Heart left ventricle (tissue), 16 donors: ENCODE results near the gene FXYD3. TPM values are rescaled to one million over a fixed set of nuclear protein-coding genes. Genes with fewer than 3 reads are reported as not detected.

Experiments used
- ATAC-seq, 4 donors: fragments of 200-7000 bp; cut with Tn5 transposase; one replicate each; pipeline ENCODE4 v1.9.1; 2020 to 2022; ENCODE audit warnings: moderate library complexity in 4 of 4, mild to moderate bottlenecking in 3 of 4, moderate number of reproducible peaks in 1 of 4
- DNase-seq, 5 donors: peaks; one replicate each; pipeline ENCODE4 v3.0.0-alpha.2; 2020
- H3K27ac ChIP-seq, 12 donors: fragments of 200-600 bp; sonication (generic) in 4 of 12; one replicate each; pipeline versions ENCODE4 v1.5.0 to v1.8.0; 2016 to 2022; ENCODE audit warnings: mild to moderate bottlenecking in 2 of 12
- H3K27me3 ChIP-seq, 9 donors: fragments of 200-600 bp; sonication (generic) in 2 of 9; one replicate each; pipeline versions ENCODE4 v1.5.1 to v1.8.0; 2016 to 2022; ENCODE audit warnings: mild to moderate bottlenecking in 3 of 9
- H3K36me3 ChIP-seq, 9 donors: fragments of 200-600 bp; sonication (generic) in 2 of 9; one replicate each; pipeline versions ENCODE4 v1.5.0 to v1.8.0; 2018 to 2022; ENCODE audit warnings: mild to moderate bottlenecking in 2 of 9
- H3K4me1 ChIP-seq, 12 donors: fragments of 200-600 bp; sonication (generic) in 4 of 12; one replicate each; pipeline versions ENCODE4 v1.5.0 to v1.8.0; 2016 to 2022; ENCODE audit warnings: mild to moderate bottlenecking in 3 of 12
- H3K4me3 ChIP-seq, 12 donors: fragments of 200-600 bp; sonication (generic) in 4 of 12; one replicate each; pipeline versions ENCODE4 v1.5.0 to v1.8.0; 2017 to 2022; ENCODE audit warnings: mild to moderate bottlenecking in 9 of 12, moderate library complexity in 4 of 12
- H3K9me3 ChIP-seq, 12 donors: fragments of 200-600 bp; sonication (generic) in 4 of 12; one replicate each; pipeline versions ENCODE4 v1.5.0 to v1.8.0; 2016 to 2022; ENCODE audit warnings: mild to moderate bottlenecking in 1 of 12
- CTCF ChIP-seq, 12 donors: fragments of 200-600 bp; sonication (generic) in 4 of 12; IDR thresholded peaks; one replicate each; pipeline versions ENCODE4 v1.5.0 to v1.8.0; 2018 to 2022; ENCODE audit warnings: antibody characterized with exemption in 12 of 12, mild to moderate bottlenecking in 5 of 12
- POLR2A ChIP-seq, 2 donors: fragments of 450-650 bp; IDR thresholded peaks; one replicate each; pipeline ENCODE4 v1.6.1; 2017; ENCODE audit warnings: antibody characterized with exemption in 2 of 2, mild to moderate bottlenecking in 2 of 2, moderate library complexity in 2 of 2
- WGBS, 4 donors: extraction: QIAGEN DNeasy Blood & Tissue Kit in 2 of 4; methylation state at CpG; one replicate each; pipeline versions ENCODE4 v1.1.5 to v1.1.7; 2013 to 2018; 5-methylcytosine and 5-hydroxymethylcytosine counted together
- intact Hi-C, 10 donors: fragments of 100-400 bp; cut with DNase I; formaldehyde crosslinking; loops; one replicate each; pipeline versions ENCODE4 v1.11.1 to v1.14.2; 2022
- polyA plus RNA-seq, 2 donors: library from polyadenylated mRNA; stranded (reverse); fragments of 200-250 nt; gene quantifications; one replicate each; pipeline ENCODE4 v1.2.3, GENCODE V29; 2013
- total RNA-seq, 9 donors: library from RNA; depleted of rRNA in 2 of 9; stranded (reverse); fragments of >200 nt in 2 of 9; fragmentation: NEBNext Ultra II Directional in 3 of 9; extraction: Animal tissue kit (Norgen Biotek cat#: 25700) in 3 of 9; gene quantifications; one replicate each; pipeline versions ENCODE4 v1.1.0 to v1.2.4, GENCODE V29; 2016 to 2023
- donor health status: ischemic (EF 13 %, LVEDD 7.1; RV severe dilation, severe dysfunction).
- donor health status: healthy with polysubstance abuse.
- donor health status: DM: no; HTN: yes; CAD: no.
- donor health status: DM: no; HTN: no; CAD: no.
- donor health status: ischemic (EF 25% LVEDD 6.9; RV normal size, moderate dysfunction).
- donor health status: ischemic (EF 25% LVEDD 5.7; RV mildly dilated, moderate dysfunction).
- donor health status: healthy.
- donor health status: DM: yes; HTN: yes; CAD: no.
- donor health status: ischemic (EF 35%, LVEDD 5.7; RV mildly dilated, moderate dysfunction).
- donor health status: nonischemic (EF 11% LVEDD 7.7; RV severe dilation, severe dysfunction).
- donor health status: DM: yes; HTN: yes; CAD: no.
- donor health status: PGD.
- donor health status: ischemic (EF 29% LVEDD 5.4; RV normal size, mild dysfunction).
- donor health status: nonischemic (EF 23%, LVEDD 6.1; RV moderate dilation, normal function).

Gene FXYD3
- total and polyA plus RNA-seq, 11 donors = 0.37 to 2.5 (median 0.93) TPM; not detected in 3

- intact Hi-C loops = no loop called here
- WGBS, 4 donors = 72 to 87% (median 82%) methylated on average over 5 to 8 of the region's 8 CpGs
Observed at GRCh38 chr19:35073941-35074340, 41.7 kb upstream of the FXYD3 start.

GRCh38 chr19:35074426-35075201, 41.0 kb upstream of the FXYD3 start:
- WGBS, 4 donors = 81 to 89% (median 87%) methylated on average over 19 to 21 of the region's 21 CpGs
- ATAC-seq (no peak), DNase-seq (peak in 1 of 5 donors; percentile 33)
- Histone ChIP-seq H3K4me1 (no peaks in the 10 kb centered on the region), H3K27me3 (no peaks in the 10 kb centered on the region), H3K27ac (no peak overlapping the region), H3K9me3 (peaks cover 0 to 12% (median 6%) of the 10 kb centered on the region in 12 donors), H3K36me3 (no peaks in the 10 kb centered on the region), H3K4me3 (no peak overlapping the region)
- intact Hi-C loops = no loop called here
- TF ChIP-seq CTCF (IDR thresholded peaks at IDR 0.05) (no peak), POLR2A (IDR thresholded peaks at IDR 0.05) (no peak)

More at GRCh38 chr19:35073941-35074340, 41.7 kb upstream of the FXYD3 start:
- no peak overlapping the region for H3K4me3 ChIP-seq
- H3K9me3 ChIP-seq = peaks cover 0 to 12% (median 6%) of the 10 kb centered on the region in 12 donors
- ATAC-seq (no peak), DNase-seq (peak in 1 of 5 donors; percentile 51)
- no peak for TF ChIP-seq POLR2A (IDR thresholded peaks at IDR 0.05)
- no peak for TF ChIP-seq CTCF (IDR thresholded peaks at IDR 0.05)
- no peaks in the 10 kb centered on the region for H3K36me3 ChIP-seq
- H3K27me3 ChIP-seq = no peaks in the 10 kb centered on the region
- no peak overlapping the region for H3K27ac ChIP-seq
- no peaks in the 10 kb centered on the region for H3K4me1 ChIP-seq

- H3K27ac ChIP-seq = no peak overlapping the region
- H3K4me1 ChIP-seq = no peaks in the 10 kb centered on the region
- no peak for TF ChIP-seq CTCF (IDR thresholded peaks at IDR 0.05)
- intact Hi-C loops = no loop called here
- no peak for ATAC-seq
- H3K9me3 ChIP-seq = peaks cover 0 to 7% (median 4%) of the 10 kb centered on the region in 12 donors
- no peaks in the 10 kb centered on the region for H3K27me3 ChIP-seq
- DNase-seq = no peak
- H3K4me3 ChIP-seq = no peak overlapping the region
- no peaks in the 10 kb centered on the region for H3K36me3 ChIP-seq
- WGBS, 4 donors = 85 to 90% (median 86%) methylated on average over 19 to 21 of the region's 21 CpGs
Observed at GRCh38 chr19:35075202-35076025, 40.2 kb upstream of the FXYD3 start.

GRCh38 chr19:35076026-35076370, 39.6 kb upstream of the FXYD3 start:
- H3K4me1 ChIP-seq = no peaks in the 10 kb centered on the region
- 67 to 91% (median 81%) methylated on average over 2 to 6 of the region's 6 CpGs for WGBS, 4 donors
- H3K4me3 ChIP-seq = no peak overlapping the region
- DNase-seq = no peak
- TF ChIP-seq CTCF (IDR thresholded peaks at IDR 0.05) (no peak), POLR2A (IDR thresholded peaks at IDR 0.05) (no peak)
- H3K27me3 ChIP-seq = no peaks in the 10 kb centered on the region
- H3K9me3 ChIP-seq = peaks cover 0 to under 1% (median 0%) of the 10 kb centered on the region in 12 donors
- no peaks in the 10 kb centered on the region for H3K36me3 ChIP-seq
- H3K27ac ChIP-seq = no peak overlapping the region
- no peak for ATAC-seq
- intact Hi-C loops = no loop called here
